Endothelial cell of umbilical vein (primary cell): Measurements from ENCODE around the gene PTGER3. TPM values are rescaled to one million over a fixed set of nuclear protein-coding genes. Genes with fewer than 3 reads are reported as not detected.

Experiments
- BruUV-seq: library from RNA; stranded (reverse); fragments of 400-500 nt; replicated peaks from 2 replicates; lab custom pipeline; 2021; lab: Mats Ljungman, UMichigan
- CTCF ChIA-PET: fragments of 300-600, 350-600 bp; sonication (Branson Sonifier 250); formaldehyde crosslinking; loops from one replicate; lab custom pipeline; 2021; ENCODE audit warnings: antibody characterized with exemption, inconsistent platforms; lab: Charles Lee
- POLR2A ChIA-PET: fragments of 300-600, 350-600 bp; sonication (Branson Sonifier 250); formaldehyde crosslinking; loops from one replicate; lab custom pipeline; 2021; ENCODE audit warnings: antibody characterized with exemption, inconsistent platforms; lab: Charles Lee
- DNase-seq: peaks from one replicate; pipeline ENCODE4 v3.0.0-alpha.2; 2011; ENCODE audit warnings: low read depth, low spot score
- FAIRE-seq: peaks from 2 replicates; lab custom pipeline; 2011; peaks lifted over from hg19 to GRCh38; lab: Jason Lieb, UNC
- H2AFZ ChIP-seq: 2 replicates; pipeline ENCODE4 v1.6.0; 2012; ENCODE audit warnings: low read depth, low read length, control low read depth, inconsistent platforms
- H3K27ac ChIP-seq: 2 replicates; pipeline ENCODE4 v1.5.1; 2011; ENCODE audit warnings: low read depth, mild to moderate bottlenecking, control low read depth, low read length, moderate library complexity; ENCODE audit not compliant: insufficient read depth
- H3K27me3 ChIP-seq, 2 experiments: 2 replicates each; pipeline versions ENCODE4 v1.6.0 to v1.6.1; 2011; ENCODE audit warnings: low read length in 2 of 2, mixed read lengths in 1 of 2; ENCODE audit not compliant: control insufficient read depth in 2 of 2, insufficient read depth in 2 of 2
- H3K36me3 ChIP-seq, 2 experiments: 2 replicates in 1 of 2; 3 replicates in 1 of 2; pipeline ENCODE4 v1.5.1; 2011; ENCODE audit warnings: low read length in 2 of 2, mild to moderate bottlenecking in 1 of 2, moderate library complexity in 1 of 2; ENCODE audit not compliant: control insufficient read depth in 2 of 2, insufficient read depth in 2 of 2; ENCODE audit errors: extremely low read depth in 1 of 2
- H3K4me1 ChIP-seq: 3 replicates; pipeline ENCODE4 v1.5.1; 2011; ENCODE audit warnings: mild to moderate bottlenecking, low read length; ENCODE audit not compliant: control insufficient read depth, insufficient read depth; ENCODE audit errors: extremely low read depth
- H3K4me2 ChIP-seq: 2 replicates; pipeline ENCODE4 v1.6.1; 2011; ENCODE audit warnings: low read length, control low read depth, mixed read lengths; ENCODE audit not compliant: insufficient read depth
- H3K4me3 ChIP-seq, 3 experiments: fragments of 200-600 bp in 1 of 3; sonication (generic), shearing (Covaris generic) in 1 of 3; replicated peaks in 1 of 3; 2 replicates each; pipeline ENCODE4 v1.5.1; 2011 to 2016; ENCODE audit warnings: control low read depth in 3 of 3, low read length in 3 of 3, mild to moderate bottlenecking in 2 of 3, inconsistent platforms in 1 of 3, low read depth in 1 of 3, moderate library complexity in 1 of 3; ENCODE audit not compliant: insufficient read depth in 1 of 3
- H3K79me2 ChIP-seq: 2 replicates; pipeline ENCODE4 v1.6.0; 2012; ENCODE audit warnings: low read length, inconsistent platforms; ENCODE audit not compliant: control insufficient read depth, insufficient read depth
- H3K9ac ChIP-seq: replicated peaks from 2 replicates; pipeline ENCODE3; 2011; ENCODE audit warnings: low read length, control low read depth; ENCODE audit not compliant: insufficient read depth; ENCODE audit errors: extremely low read depth
- H3K9me1 ChIP-seq: replicated peaks from 3 replicates; pipeline ENCODE4 v1.6.0; 2011; ENCODE audit warnings: mild to moderate bottlenecking, low read length; ENCODE audit not compliant: control insufficient read depth, insufficient read depth; ENCODE audit errors: extremely low read depth
- H3K9me3 ChIP-seq: replicated peaks from 2 replicates; pipeline ENCODE4 v1.5.1; 2012; ENCODE audit warnings: low read length, inconsistent platforms; ENCODE audit not compliant: control insufficient read depth, insufficient read depth
- H4K20me1 ChIP-seq: replicated peaks from 2 replicates; pipeline ENCODE3; 2011; ENCODE audit warnings: mild to moderate bottlenecking, low read length; ENCODE audit not compliant: control insufficient read depth, insufficient read depth; ENCODE audit errors: extremely low read depth
- FOS ChIP-seq: IDR thresholded peaks from 2 replicates; pipeline ENCODE4 v1.6.1; 2011; ENCODE audit warnings: mild to moderate bottlenecking, low read length, moderate library complexity, borderline replicate concordance; ENCODE audit not compliant: insufficient read depth
- GATA2 ChIP-seq: IDR thresholded peaks from 2 replicates; pipeline ENCODE4 v1.7.0; 2011; ENCODE audit warnings: low read depth, mild to moderate bottlenecking, moderate library complexity, mixed read lengths, low read length; ENCODE audit not compliant: insufficient read length, insufficient read depth
- JUN ChIP-seq: IDR thresholded peaks from 2 replicates; pipeline ENCODE4 v1.6.1; 2011; ENCODE audit warnings: borderline replicate concordance, low read depth; ENCODE audit not compliant: insufficient read length, insufficient read depth
- dilution Hi-C: fragments of 300-500 bp; cut with MboI; formaldehyde crosslinking; loops from one replicate; pipeline ENCODE4 v1.15.0; 2019; ENCODE audit warnings: low sequenced_read_pairs; ENCODE audit not compliant: extremely low pct_ligation_motif_present
- intact Hi-C: fragments of 100-400 bp; cut with micrococcal nuclease; formaldehyde crosslinking; loops from one replicate; pipeline ENCODE4 v1.10.0; 2022
- polyA plus RNA-seq, 4 experiments: library from polyadenylated mRNA; depleted of rRNA in 3 of 4; stranded (reverse) in 3 of 4; unstranded in 1 of 4; fragments of >200 nt; gene quantifications; 2 replicates each; pipeline versions ENCODE4 v1.2.1 to v1.2.3, GENCODE V29; 2011 to 2012; ENCODE audit warnings: missing spikeins in 1 of 4
- total RNA-seq: library from RNA; stranded (reverse); gene quantifications from 2 replicates; pipeline ENCODE4 v1.2.3, GENCODE V29; 2021
- TF ChIP-seq, protein P1 (sequence below), 2 donors: IDR thresholded peaks; 1 replicate in 1 of 2; 2 replicates in 1 of 2; pipeline ENCODE4 v1.5.1; 2011; ENCODE audit warnings: low read length in 2 of 2, mild to moderate bottlenecking in 2 of 2, moderate library complexity in 2 of 2, control low read depth in 1 of 2, inconsistent platforms in 1 of 2, low read depth in 1 of 2; ENCODE audit not compliant: insufficient read depth in 1 of 2; ENCODE audit errors: extremely low read depth in 1 of 2
- TF ChIP-seq, protein P2 (sequence below): IDR thresholded peaks from 2 replicates; pipeline ENCODE4 v1.6.1; 2011; ENCODE audit not compliant: insufficient read depth, insufficient read length

PTGER3 gene
- total and polyA plus RNA-seq, 2 donors (not counting 3 experiments of a cell fraction or from before 2014, with no cell fraction given): 0.01 TPM; not detected in 1

DNA sequence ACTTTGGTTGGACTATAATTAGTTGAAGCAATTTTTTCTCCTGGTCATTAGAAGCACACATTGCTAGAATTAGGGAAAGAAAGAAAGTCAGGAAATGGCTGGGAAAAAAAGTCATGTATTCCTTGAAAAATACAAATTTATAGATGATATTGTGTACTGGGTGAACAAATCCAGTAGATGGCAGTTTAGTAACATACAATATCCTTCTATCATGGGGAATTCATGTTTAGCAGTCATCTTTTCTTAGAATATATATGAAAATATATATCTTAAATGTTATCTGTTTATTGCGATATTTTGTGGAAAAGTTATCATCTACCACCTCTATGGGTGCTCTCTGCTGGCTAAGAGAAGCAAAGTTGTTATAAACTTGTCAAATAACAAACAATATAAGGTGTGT is 46.3 kb upstream of the PTGER3 start:
- DNase-seq (peak; percentile 31), FAIRE-seq (peak; percentile 18)
- ChIA-PET CTCF (interaction anchor here (0.7 to 1.7 kb wide), 6 partner anchors 10 to 1090 kb away, joined by 3 to 16 read pairs (median 4); no protein-coding TSS in a partner anchor), POLR2A (no interaction called here)
- H3K4me2 ChIP-seq: no peak overlapping the region
- intact Hi-C loops (loop anchor here (1.0 to 5.0 kb wide), 3 partner anchors 428 to 1753 kb away; no protein-coding TSS in a partner anchor), dilution Hi-C loops (no loop called here)
- H4K20me1 ChIP-seq: no peaks in the 10 kb centered on the region
- H3K36me3 ChIP-seq: no peaks in the 10 kb centered on the region
- peaks cover 0 to 2% of the 10 kb centered on the region in 2 experiments for H3K27me3 ChIP-seq
- TF ChIP-seq, protein P1, sequence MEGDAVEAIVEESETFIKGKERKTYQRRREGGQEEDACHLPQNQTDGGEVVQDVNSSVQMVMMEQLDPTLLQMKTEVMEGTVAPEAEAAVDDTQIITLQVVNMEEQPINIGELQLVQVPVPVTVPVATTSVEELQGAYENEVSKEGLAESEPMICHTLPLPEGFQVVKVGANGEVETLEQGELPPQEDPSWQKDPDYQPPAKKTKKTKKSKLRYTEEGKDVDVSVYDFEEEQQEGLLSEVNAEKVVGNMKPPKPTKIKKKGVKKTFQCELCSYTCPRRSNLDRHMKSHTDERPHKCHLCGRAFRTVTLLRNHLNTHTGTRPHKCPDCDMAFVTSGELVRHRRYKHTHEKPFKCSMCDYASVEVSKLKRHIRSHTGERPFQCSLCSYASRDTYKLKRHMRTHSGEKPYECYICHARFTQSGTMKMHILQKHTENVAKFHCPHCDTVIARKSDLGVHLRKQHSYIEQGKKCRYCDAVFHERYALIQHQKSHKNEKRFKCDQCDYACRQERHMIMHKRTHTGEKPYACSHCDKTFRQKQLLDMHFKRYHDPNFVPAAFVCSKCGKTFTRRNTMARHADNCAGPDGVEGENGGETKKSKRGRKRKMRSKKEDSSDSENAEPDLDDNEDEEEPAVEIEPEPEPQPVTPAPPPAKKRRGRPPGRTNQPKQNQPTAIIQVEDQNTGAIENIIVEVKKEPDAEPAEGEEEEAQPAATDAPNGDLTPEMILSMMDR (IDR thresholded peaks at IDR 0.05; ENCODE audit: extremely low read depth in 1 of 2, insufficient read depth in 1 of 2, low read depth in 1 of 2, low read length in 2 of 2): peak in 1 of 2 donors; percentile 9
- TF ChIP-seq, protein P2, sequence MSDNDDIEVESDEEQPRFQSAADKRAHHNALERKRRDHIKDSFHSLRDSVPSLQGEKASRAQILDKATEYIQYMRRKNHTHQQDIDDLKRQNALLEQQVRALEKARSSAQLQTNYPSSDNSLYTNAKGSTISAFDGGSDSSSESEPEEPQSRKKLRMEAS: no peak
- no peak overlapping the region for H2AFZ ChIP-seq
- H3K4me1 ChIP-seq: no peaks in the 10 kb centered on the region
- BruUV-seq: no TSS peak
- H3K4me3 ChIP-seq: no peak overlapping the region
- no peak overlapping the region for H3K27ac ChIP-seq
- H3K79me2 ChIP-seq: no peaks in the 10 kb centered on the region
- H3K9me1 ChIP-seq: no peaks in the 10 kb centered on the region
- H3K9ac ChIP-seq: no peak overlapping the region
- H3K9me3 ChIP-seq: no peaks in the 10 kb centered on the region

DNA sequence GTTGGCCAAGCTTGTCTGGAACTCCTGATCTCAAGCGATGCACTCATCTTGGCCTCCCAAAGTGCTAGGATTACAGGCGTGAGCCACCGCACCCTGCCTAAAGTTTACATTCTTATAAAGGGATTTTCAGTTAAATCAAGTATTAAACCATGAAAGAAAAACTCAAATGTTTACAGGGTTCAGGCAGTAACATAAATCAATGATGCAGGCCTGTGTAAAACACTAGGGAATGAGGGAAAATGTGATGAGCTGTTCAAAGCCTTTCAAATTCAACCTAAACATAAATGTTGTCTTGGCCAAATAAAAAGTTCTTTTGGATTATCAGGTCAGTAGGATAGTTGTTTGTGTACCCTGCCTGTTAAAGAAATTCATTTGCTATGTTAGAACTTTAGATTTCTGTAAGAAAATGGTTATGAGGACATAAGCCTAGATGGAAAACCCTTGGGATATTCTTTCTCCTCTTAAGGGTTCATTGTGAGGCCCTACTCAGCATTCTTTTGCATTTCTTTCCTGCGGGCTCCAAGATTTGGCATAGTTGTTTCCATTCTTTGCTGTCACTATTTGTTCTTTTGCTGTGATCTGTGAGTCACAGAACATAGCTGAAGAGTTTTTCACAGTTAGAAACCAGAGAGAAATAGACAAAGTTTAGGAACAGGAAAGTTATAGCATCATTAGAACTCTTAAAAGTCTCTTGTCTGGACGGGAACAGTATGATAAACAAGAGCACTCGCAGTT is 42.1 kb upstream of the PTGER3 start:
- Histone ChIP-seq H3K79me2 (no peaks in the 10 kb centered on the region), H3K9me1 (no peaks in the 10 kb centered on the region), H3K9ac (no peak overlapping the region), H2AFZ (peak overlapping the region; percentile 44), H4K20me1 (no peaks in the 10 kb centered on the region), H3K9me3 (no peaks in the 10 kb centered on the region), H3K4me2 (no peak overlapping the region), H3K27me3 (no peaks in the 10 kb centered on the region), H3K36me3 (no peaks in the 10 kb centered on the region), H3K27ac (no peak overlapping the region), H3K4me3 (no peak overlapping the region), H3K4me1 (no peaks in the 10 kb centered on the region)
- BruUV-seq: no TSS peak
- dilution Hi-C loops (no loop called here), intact Hi-C loops (loop anchor here (5.0 kb wide), 2 partner anchors 433 to 1758 kb away; no protein-coding TSS in a partner anchor)
- FAIRE-seq (no peak), DNase-seq (no peak)
- no peak for TF ChIP-seq GATA2
- TF ChIP-seq, protein P2: no peak
- TF ChIP-seq FOS: peak; percentile 67
- peak; percentile 1 for TF ChIP-seq JUN
- CTCF ChIA-PET: no interaction called here
- POLR2A ChIA-PET: no interaction called here
